Measurements from ENCODE around the gene ARHGEF19. TPM values are rescaled to one million over a fixed set of nuclear protein-coding genes. Genes with fewer than 3 reads are reported as not detected.
"Not testable (repeated sequence)": the region's sequence is repeated elsewhere in the genome, so short reads cannot be mapped to it uniquely, and the experiment has no call there.

ARHGEF19 gene
- total and polyA plus RNA-seq, 10 of the 15 experiments (the other 5 are each of a cell fraction or from before 2014, with no cell fraction given) = 0.15 to 2.9 (median 0.67) TPM; not detected in 1

DNA sequence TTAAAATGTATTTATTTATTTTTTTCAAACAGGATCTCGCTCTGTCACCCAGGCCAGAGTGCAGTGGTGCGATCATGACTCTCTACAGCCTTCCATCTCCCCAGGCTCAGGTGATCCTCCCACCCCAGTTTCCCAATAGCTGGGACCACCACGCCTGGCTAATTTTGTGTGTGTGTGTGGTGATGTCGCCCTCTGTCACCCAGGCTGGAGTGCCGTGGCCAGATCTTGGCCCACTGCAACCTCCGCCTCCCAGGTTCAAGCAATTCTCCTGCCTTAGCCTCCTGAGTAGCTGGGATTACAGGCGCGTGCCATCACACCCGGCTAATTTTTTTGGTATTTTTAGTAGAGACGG lies 44.3 kb downstream of the ARHGEF19 start:
- H3K79me2 ChIP-seq (ENCODE audit: control insufficient read depth, insufficient read depth, low read length); BruUV-seq (replicated peaks); DNase-seq (ENCODE audit: low read depth, low spot score); H3K27me3 ChIP-seq (replicated peaks in 1 of 2; ENCODE audit: control insufficient read depth in 2 of 2, insufficient read depth in 2 of 2, low read length in 1 of 2); POLR2A ChIA-PET; H3K27ac ChIP-seq (ENCODE audit: control insufficient read depth, insufficient read depth); H2AFZ ChIP-seq (ENCODE audit: control insufficient read depth, low read depth, low read length); H3K9me3 ChIP-seq (replicated peaks; ENCODE audit: control insufficient read depth, insufficient read depth, low read length); H3K36me3 ChIP-seq (ENCODE audit: control insufficient read depth in 2 of 2, insufficient read depth in 2 of 2, low read length in 1 of 2); FAIRE-seq; ATAC-seq; H3K4me1 ChIP-seq (ENCODE audit: control insufficient read depth, insufficient read depth, low read length); intact Hi-C loops (cut with micrococcal nuclease; ENCODE audit: unreplicated experiment); H3K9ac ChIP-seq (ENCODE audit: control insufficient read depth, insufficient read depth, low read length); H3K4me3 ChIP-seq; H4K20me1 ChIP-seq (ENCODE audit: control insufficient read depth, insufficient read depth); in situ Hi-C loops (cut with MboI): not testable (repeated sequence)
- ChIA-PET CTCF (interaction anchor here (0.7 to 1.9 kb wide), 4 partner anchors 14 to 86 kb away, joined by 3 to 7 read pairs (median 4); no protein-coding TSS in a partner anchor), SMC1A (ENCODE audit: uncharacterized antibody, unreplicated experiment) (interaction anchor here (1.1 kb wide), 1 partner anchor 24 kb away, joined by 3 read pairs; no protein-coding TSS in a partner anchor), RAD21 (ENCODE audit: unreplicated experiment) (interaction anchor here (1.0 to 1.6 kb wide), 3 partner anchors 19 to 89 kb away, joined by 3 to 5 read pairs (median 4); no protein-coding TSS in a partner anchor)
- WGBS (ENCODE audit: insufficient coverage, insufficient replicate concordance, low lambda C conversion rate, missing lambda C conversion rate) = 25% methylated on average over 10 of the region's 10 CpGs
- H3K4me2 ChIP-seq (ENCODE audit: control insufficient read depth, insufficient read depth) = peak overlapping the region; percentile 82; the same call in 1 of the 2 replicates

DNA sequence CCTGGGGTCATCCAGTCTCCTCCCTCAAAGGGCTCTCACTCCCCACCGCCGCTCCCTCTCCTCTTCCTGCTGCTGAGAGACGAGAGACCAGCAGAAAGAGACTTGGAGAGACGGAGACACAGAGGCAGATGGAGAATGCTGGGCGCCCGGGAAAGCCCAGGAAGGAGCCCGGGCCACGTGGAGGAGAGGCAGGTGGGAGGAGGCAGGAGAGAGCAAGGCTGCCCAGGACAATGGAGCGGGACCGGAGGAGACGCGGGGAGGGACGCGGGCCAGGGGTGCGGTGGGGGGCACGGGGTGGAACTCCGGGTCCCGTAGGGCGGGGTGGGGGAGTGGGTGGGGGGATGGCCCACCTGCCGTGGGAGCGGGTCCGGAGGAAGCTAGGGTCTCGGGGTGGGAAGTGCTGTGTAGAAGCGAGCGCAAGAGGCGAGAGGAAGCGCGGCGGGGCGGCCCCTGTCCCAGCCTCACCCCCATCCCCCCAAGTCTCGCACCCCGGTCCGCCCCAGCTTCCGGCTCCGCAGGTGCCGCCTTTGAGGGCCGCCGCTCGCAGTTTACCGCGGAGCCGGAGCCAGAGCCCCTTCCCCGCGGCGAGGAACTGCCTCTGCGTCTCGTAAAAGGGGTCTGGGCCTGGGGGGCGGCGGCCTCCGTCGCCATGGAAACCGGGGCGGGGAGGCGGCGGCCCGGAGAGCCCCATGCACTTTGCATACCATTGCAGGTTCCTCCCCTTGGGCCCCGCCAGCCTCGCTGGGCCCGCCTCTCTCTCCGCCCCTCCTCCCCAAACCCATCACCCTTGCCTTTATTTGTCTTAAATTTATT lies 44.9 kb downstream of the ARHGEF19 start:
- BruUV-seq (replicated peaks) = no TSS peak
- no peaks in the 10 kb centered on the region for H4K20me1 ChIP-seq (ENCODE audit: control insufficient read depth, insufficient read depth)
- ChIA-PET POLR2A (no interaction called here), SMC1A (ENCODE audit: uncharacterized antibody, unreplicated experiment) (interaction anchor here (0.8 kb wide), 1 partner anchor 88 kb away, joined by 3 read pairs; no protein-coding TSS in a partner anchor), CTCF (interaction anchor here (1.3 to 1.9 kb wide), 2 partner anchors 19 to 85 kb away, joined by 4 to 7 read pairs; no protein-coding TSS in a partner anchor), RAD21 (ENCODE audit: unreplicated experiment) (interaction anchor here (1.0 kb wide), 1 partner anchor 85 kb away, joined by 3 read pairs; no protein-coding TSS in a partner anchor)
- TF ChIP-seq SUZ12 (IDR thresholded peaks at IDR 0.05; ENCODE audit: unreplicated experiment) (no peak), DPF2 (IDR thresholded peaks at IDR 0.05) (peak; percentile 55; the same call in 1 of the 2 replicates), FOS (IDR thresholded peaks at IDR 0.05; ENCODE audit: borderline replicate concordance, extremely low read depth, insufficient read length) (no peak), BMI1 (IDR thresholded peaks at IDR 0.05; ENCODE audit: borderline replicate concordance) (peak; percentile 96), RB1 (IDR thresholded peaks at IDR 0.05; ENCODE audit: borderline replicate concordance) (peak; percentile 19; the same call in 1 of the 2 replicates), BHLHE40 (IDR thresholded peaks at IDR 0.05; ENCODE audit: borderline replicate concordance in 1 of 2, low read depth in 2 of 2, low read length in 1 of 2) (peak in 1 of 2 experiments; percentile 67; a peak in 2 of 4 replicates), EGR1 (IDR thresholded peaks at IDR 0.05; ENCODE audit: borderline replicate concordance in 1 of 2, low read depth in 2 of 2, low read length in 2 of 2) (0 out of 3 replicates have a peak, but pooled peaks of 1 of the 2 experiments have one; percentile 16), POU2F2 (IDR thresholded peaks at IDR 0.05; ENCODE audit: borderline replicate concordance, low read depth, low read length) (peak; percentile 54; the same call in 1 of the 3 replicates), CHD2 (IDR thresholded peaks at IDR 0.05; ENCODE audit: borderline replicate concordance, low read depth, low read length) (0 out of 2 replicates have a peak, but pooled peaks have one; percentile 36), MEF2B (IDR thresholded peaks at IDR 0.05; ENCODE audit: partially characterized antibody, poor library complexity, severe bottlenecking) (peak; percentile 25)
- FAIRE-seq (no peak), DNase-seq (ENCODE audit: low read depth, low spot score) (no peak), ATAC-seq (peak; percentile 96)
- H3K4me3 ChIP-seq = peak overlapping the region; percentile 57; the same call in 1 of the 2 replicates
- H3K9me3 ChIP-seq (replicated peaks; ENCODE audit: control insufficient read depth, insufficient read depth, low read length) = no peaks in the 10 kb centered on the region
- peak overlapping the region; percentile 82 for H3K4me2 ChIP-seq (ENCODE audit: control insufficient read depth, insufficient read depth)
- peak overlapping the region; percentile 66 for H2AFZ ChIP-seq (ENCODE audit: control insufficient read depth, low read depth, low read length)
- H3K27ac ChIP-seq (ENCODE audit: control insufficient read depth, insufficient read depth) = no peak overlapping the region
- H3K4me1 ChIP-seq (ENCODE audit: control insufficient read depth, insufficient read depth, low read length) = no peaks in the 10 kb centered on the region; the same call in 1 of the 2 replicates
- 11% methylated on average over 36 of the region's 60 CpGs for WGBS (ENCODE audit: insufficient coverage, insufficient replicate concordance, low lambda C conversion rate, missing lambda C conversion rate)
- no peaks in the 10 kb centered on the region for H3K79me2 ChIP-seq (ENCODE audit: control insufficient read depth, insufficient read depth, low read length)
- no peaks in the 10 kb centered on the region for H3K36me3 ChIP-seq (ENCODE audit: control insufficient read depth in 2 of 2, insufficient read depth in 2 of 2, low read length in 1 of 2)
- intact Hi-C loops (cut with micrococcal nuclease; ENCODE audit: unreplicated experiment) (no loop called here), in situ Hi-C loops (cut with MboI) (no loop called here)
- no peak overlapping the region; the same call in 1 of the 2 replicates for H3K9ac ChIP-seq (ENCODE audit: control insufficient read depth, insufficient read depth, low read length)
- no peaks in the 10 kb centered on the region; a peak in 1 of 4 replicates for H3K27me3 ChIP-seq (replicated peaks in 1 of 2; ENCODE audit: control insufficient read depth in 2 of 2, insufficient read depth in 2 of 2, low read length in 1 of 2)

Measured in GM12878 (cell line).